Uterus (tissue), 4 donors: Measurements from ENCODE around the gene MAP4K4. TPM values are rescaled to one million over a fixed set of nuclear protein-coding genes. Genes with fewer than 3 reads are reported as not detected.
A peak's percentile ranks its signal among the peaks of the same experiment; 100 is the strongest.

Experiments
- DNase-seq, 2 donors: peaks; one replicate each; pipeline ENCODE4 v3.0.0-alpha.2; 2019 to 2020
- H3K27ac ChIP-seq, 2 donors: fragments of 200-600 bp; sonication (generic); 1 replicate in 1 of 2; 2 replicates in 1 of 2; pipeline ENCODE4 v1.5.1; 2016 to 2018
- H3K27me3 ChIP-seq, 2 donors: fragments of 200-600 bp; sonication (generic); one replicate each; pipeline ENCODE4 v1.5.1; 2018 to 2019; ENCODE audit warnings: control low read depth in 1 of 2
- H3K36me3 ChIP-seq, 2 donors: fragments of 200-600 bp; sonication (generic); one replicate each; pipeline ENCODE4 v1.5.1; 2019; ENCODE audit warnings: control low read depth in 1 of 2
- H3K4me1 ChIP-seq, 2 donors: fragments of 200-600 bp; sonication (generic); one replicate each; pipeline ENCODE4 v1.5.1; 2018 to 2019; ENCODE audit warnings: control low read depth in 1 of 2
- H3K4me3 ChIP-seq, 2 donors: fragments of 200-600 bp; sonication (generic); 1 replicate in 1 of 2; 2 replicates in 1 of 2; pipeline ENCODE4 v1.5.1; 2018 to 2019; ENCODE audit warnings: mild to moderate bottlenecking in 1 of 2
- H3K9me3 ChIP-seq, 2 donors: fragments of 200-600 bp; sonication (generic); one replicate each; pipeline ENCODE4 v1.5.1; 2019; ENCODE audit warnings: control low read depth in 1 of 2
- POLR2A ChIP-seq, 2 donors: fragments of 450-650 bp; IDR thresholded peaks; one replicate each; pipeline ENCODE4 v1.6.1; 2016; ENCODE audit warnings: antibody characterized with exemption in 2 of 2, mild to moderate bottlenecking in 1 of 2, moderate library complexity in 1 of 2
- intact Hi-C: fragments of 100-400 bp; cut with DNase I; formaldehyde crosslinking; loops from one replicate; pipeline ENCODE4 v1.15.1; 2023; ENCODE audit warnings: low total_unique reads
- total RNA-seq, 4 donors: library from RNA; depleted of rRNA in 3 of 4; stranded (reverse); fragments of >200 nt in 3 of 4; gene quantifications; one replicate each; pipeline versions ENCODE4 v1.1.0 to v1.2.4, GENCODE V29; 2014 to 2023
- TF ChIP-seq, protein P1 (sequence below), 4 experiments: fragments of 200-600 bp in 2 of 4; fragments of 450-650 bp in 2 of 4; sonication (generic) in 2 of 4; IDR thresholded peaks; one replicate each; pipeline ENCODE4 v1.5.1; 2016 to 2019; ENCODE audit warnings: antibody characterized with exemption in 4 of 4, mild to moderate bottlenecking in 2 of 4, moderate library complexity in 1 of 4
- donor health status: DM: yes; HTN: yes; CAD: no.

The MAP4K4 gene
- total RNA-seq, 4 donors from 2014 or later, result 17.9 to 87.2 (median 55.4) TPM

DNA sequence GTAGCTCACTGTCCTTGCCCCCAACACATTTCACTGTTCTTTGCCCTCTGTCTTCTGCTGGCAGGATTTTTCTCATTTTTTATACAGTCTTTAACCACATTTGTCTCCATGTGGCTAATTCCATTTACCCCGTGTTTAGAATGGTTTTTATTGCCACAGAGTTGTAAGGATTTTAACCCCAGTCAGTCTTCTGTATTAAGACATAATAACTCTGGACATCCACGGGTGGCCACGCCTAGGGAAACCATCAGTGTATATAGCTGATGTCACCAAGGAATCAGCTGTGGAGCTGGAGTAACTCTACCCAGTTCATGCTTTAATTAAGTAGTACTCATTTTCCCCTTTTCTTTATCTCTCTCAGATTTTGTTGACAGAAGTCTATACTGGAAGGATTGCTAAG is 139.8 kb downstream of the MAP4K4 start:
- H3K36me3 ChIP-seq, result no peaks in the 10 kb centered on the region
- no peak overlapping the region for H3K27ac ChIP-seq
- H3K9me3 ChIP-seq, result no peaks in the 10 kb centered on the region
- H3K4me3 ChIP-seq, result no peak overlapping the region
- no peak for TF ChIP-seq POLR2A (IDR thresholded peaks at IDR 0.05)
- TF ChIP-seq, protein P1, sequence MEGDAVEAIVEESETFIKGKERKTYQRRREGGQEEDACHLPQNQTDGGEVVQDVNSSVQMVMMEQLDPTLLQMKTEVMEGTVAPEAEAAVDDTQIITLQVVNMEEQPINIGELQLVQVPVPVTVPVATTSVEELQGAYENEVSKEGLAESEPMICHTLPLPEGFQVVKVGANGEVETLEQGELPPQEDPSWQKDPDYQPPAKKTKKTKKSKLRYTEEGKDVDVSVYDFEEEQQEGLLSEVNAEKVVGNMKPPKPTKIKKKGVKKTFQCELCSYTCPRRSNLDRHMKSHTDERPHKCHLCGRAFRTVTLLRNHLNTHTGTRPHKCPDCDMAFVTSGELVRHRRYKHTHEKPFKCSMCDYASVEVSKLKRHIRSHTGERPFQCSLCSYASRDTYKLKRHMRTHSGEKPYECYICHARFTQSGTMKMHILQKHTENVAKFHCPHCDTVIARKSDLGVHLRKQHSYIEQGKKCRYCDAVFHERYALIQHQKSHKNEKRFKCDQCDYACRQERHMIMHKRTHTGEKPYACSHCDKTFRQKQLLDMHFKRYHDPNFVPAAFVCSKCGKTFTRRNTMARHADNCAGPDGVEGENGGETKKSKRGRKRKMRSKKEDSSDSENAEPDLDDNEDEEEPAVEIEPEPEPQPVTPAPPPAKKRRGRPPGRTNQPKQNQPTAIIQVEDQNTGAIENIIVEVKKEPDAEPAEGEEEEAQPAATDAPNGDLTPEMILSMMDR (IDR thresholded peaks at IDR 0.05), result no peak
- DNase-seq, result no peak
- no peaks in the 10 kb centered on the region for H3K27me3 ChIP-seq
- H3K4me1 ChIP-seq, result no peaks in the 10 kb centered on the region
- intact Hi-C loops, result no loop called here

DNA sequence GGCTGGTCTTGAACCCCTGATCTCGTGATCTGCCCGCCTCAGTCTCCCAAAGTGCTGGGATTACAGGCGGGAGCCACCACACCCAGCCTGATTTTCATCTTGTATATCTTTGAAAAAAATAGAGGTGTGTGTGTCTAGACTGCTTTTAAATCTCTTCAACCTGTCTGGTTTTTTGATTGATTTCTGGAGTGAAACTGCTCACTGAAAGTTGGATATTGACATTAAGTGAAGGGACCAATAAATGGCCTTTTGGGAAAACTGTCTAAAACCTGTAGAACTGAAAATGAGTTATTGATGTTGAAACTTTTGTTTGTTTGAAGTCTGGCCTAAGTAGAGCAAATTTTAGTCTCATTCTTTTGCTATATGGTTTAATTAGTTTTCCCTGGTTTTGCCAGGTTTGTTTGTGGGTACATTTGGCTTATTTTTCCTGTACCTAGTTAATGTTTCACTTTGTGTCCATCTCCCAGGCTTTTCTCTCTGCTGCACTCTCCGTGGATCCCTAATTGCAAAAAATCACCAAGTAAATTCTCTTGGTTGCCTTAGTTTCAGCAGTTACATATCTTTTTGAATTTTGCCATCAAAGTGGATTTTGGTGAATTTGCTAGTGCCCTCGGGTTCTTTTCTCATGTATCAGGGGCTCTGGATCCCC is 144.3 kb downstream of the MAP4K4 start:
- Histone ChIP-seq H3K4me1 (no peaks in the 10 kb centered on the region), H3K27me3 (no peaks in the 10 kb centered on the region), H3K27ac (no peak overlapping the region), H3K9me3 (no peaks in the 10 kb centered on the region), H3K4me3 (no peak overlapping the region), H3K36me3 (no peaks in the 10 kb centered on the region)
- intact Hi-C loops, result loop anchor here (10.0 kb wide), 1 partner anchor 613 kb away; no protein-coding TSS in a partner anchor
- TF ChIP-seq, protein P1 (IDR thresholded peaks at IDR 0.05), result no peak
- TF ChIP-seq POLR2A (IDR thresholded peaks at IDR 0.05), result no peak
- DNase-seq, result no peak

DNA sequence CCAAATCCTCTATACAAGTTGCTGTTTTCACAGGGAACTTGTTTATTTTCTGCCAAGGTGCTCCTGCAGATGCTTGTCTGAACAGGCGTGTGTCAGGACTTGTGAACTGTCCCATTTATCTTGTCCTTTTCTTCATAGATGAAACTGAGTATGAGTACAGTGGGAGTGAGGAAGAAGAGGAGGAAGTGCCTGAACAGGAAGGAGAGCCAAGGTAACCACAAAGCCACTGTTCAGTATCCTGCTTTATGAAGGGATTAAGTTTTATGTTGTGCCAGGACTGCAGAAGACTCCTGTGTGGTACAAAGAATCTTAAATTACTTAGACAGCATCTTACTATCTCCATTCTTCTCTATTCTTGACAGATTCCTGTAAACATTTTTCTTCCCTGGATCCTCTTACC is 145.0 kb downstream of the MAP4K4 start:
- Histone ChIP-seq H3K9me3 (no peaks in the 10 kb centered on the region), H3K4me3 (no peak overlapping the region), H3K27ac (no peak overlapping the region), H3K36me3 (no peaks in the 10 kb centered on the region), H3K27me3 (no peaks in the 10 kb centered on the region), H3K4me1 (no peaks in the 10 kb centered on the region)
- no peak for DNase-seq
- intact Hi-C loops, result loop anchor here (10.0 kb wide), 1 partner anchor 612 kb away; no protein-coding TSS in a partner anchor
- no peak for TF ChIP-seq POLR2A (IDR thresholded peaks at IDR 0.05)
- TF ChIP-seq, protein P1 (IDR thresholded peaks at IDR 0.05), result no peak

DNA sequence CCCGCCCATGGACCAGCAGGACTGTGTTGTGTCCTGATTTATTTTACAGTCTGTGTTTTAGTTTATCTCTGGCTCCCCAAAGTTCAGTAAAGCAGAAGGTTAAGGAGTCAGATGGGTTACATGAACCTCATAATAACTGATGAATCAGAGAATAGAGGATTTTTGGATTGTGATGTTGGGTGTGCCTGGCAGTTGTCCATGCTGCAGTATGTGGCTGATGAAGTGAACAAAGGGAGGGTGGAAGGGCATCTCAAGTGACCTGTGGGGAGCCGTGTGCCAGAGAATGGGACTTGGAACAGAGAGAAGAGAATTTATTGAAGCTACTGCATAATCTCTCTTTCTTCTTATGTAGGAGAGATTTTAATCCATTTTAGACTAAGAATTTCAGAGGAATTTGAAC is 145.5 kb downstream of the MAP4K4 start:
- TF ChIP-seq, protein P1 (IDR thresholded peaks at IDR 0.05), result no peak
- TF ChIP-seq POLR2A (IDR thresholded peaks at IDR 0.05), result no peak
- no peaks in the 10 kb centered on the region for H3K27me3 ChIP-seq
- H3K4me3 ChIP-seq, result no peak overlapping the region
- H3K27ac ChIP-seq, result peak overlapping the region; percentile 11 to 39
- intact Hi-C loops, result loop anchor here (10.0 kb wide), 1 partner anchor 612 kb away; no protein-coding TSS in a partner anchor
- no peaks in the 10 kb centered on the region for H3K9me3 ChIP-seq
- no peaks in the 10 kb centered on the region for H3K4me1 ChIP-seq
- no peaks in the 10 kb centered on the region for H3K36me3 ChIP-seq
- peak; percentile 22 to 48 for DNase-seq

DNA sequence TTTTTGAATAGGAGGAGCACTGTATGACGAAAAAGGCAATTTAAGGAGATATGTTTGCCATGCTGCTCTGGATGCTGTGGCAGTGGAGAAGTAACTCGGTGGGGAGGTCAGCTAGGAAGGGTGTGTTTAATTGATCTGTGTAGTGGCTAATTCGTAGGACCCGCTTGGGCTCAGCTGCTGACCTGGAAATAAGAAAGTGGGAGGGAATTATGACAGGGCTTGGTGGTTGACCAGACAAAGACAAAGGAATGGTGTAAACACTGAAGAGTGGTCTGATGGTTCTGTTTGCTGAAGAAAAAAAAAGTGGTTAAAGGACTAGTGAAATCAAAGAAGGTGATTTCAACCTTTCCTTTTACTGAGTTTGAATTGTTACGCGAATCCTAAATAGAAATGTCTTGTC is 146.0 kb downstream of the MAP4K4 start:
- TF ChIP-seq POLR2A (IDR thresholded peaks at IDR 0.05), result no peak
- TF ChIP-seq, protein P1 (IDR thresholded peaks at IDR 0.05), result no peak
- H3K4me1 ChIP-seq, result no peaks in the 10 kb centered on the region
- no peaks in the 10 kb centered on the region for H3K9me3 ChIP-seq
- intact Hi-C loops, result loop anchor here (10.0 kb wide), 1 partner anchor 611 kb away; no protein-coding TSS in a partner anchor
- no peaks in the 10 kb centered on the region for H3K27me3 ChIP-seq
- no peak overlapping the region for H3K4me3 ChIP-seq
- H3K27ac ChIP-seq, result peak overlapping the region; percentile 11 to 39
- H3K36me3 ChIP-seq, result no peaks in the 10 kb centered on the region
- DNase-seq, result no peak
